Left ventricle myocardium inferior (tissue), 1 donor: Measurements from ENCODE around the gene WFIKKN2. TPM values are rescaled to one million over a fixed set of nuclear protein-coding genes. Genes with fewer than 3 reads are reported as not detected.

Experiments used
- DNase-seq: peaks from one replicate; pipeline ENCODE4 v3.0.0-alpha.2; 2020
- H3K27ac ChIP-seq: fragments of 200-600 bp; replicated peaks from 2 replicates; pipeline ENCODE4 v1.8.0; 2021
- H3K27me3 ChIP-seq: fragments of 200-600 bp; 2 replicates; pipeline ENCODE4 v1.8.0; 2021; ENCODE audit warnings: low read depth
- H3K36me3 ChIP-seq: fragments of 200-600 bp; 2 replicates; pipeline ENCODE4 v1.8.0; 2021
- H3K4me1 ChIP-seq: fragments of 200-600 bp; 2 replicates; pipeline ENCODE4 v1.8.0; 2021
- H3K4me3 ChIP-seq: fragments of 200-600 bp; 2 replicates; pipeline ENCODE4 v1.8.0; 2021; ENCODE audit warnings: mild to moderate bottlenecking, moderate library complexity
- H3K9me3 ChIP-seq: fragments of 200-600 bp; replicated peaks from 2 replicates; pipeline ENCODE4 v1.8.0; 2021
- intact Hi-C: fragments of 100-400 bp; cut with micrococcal nuclease; formaldehyde crosslinking; loops from one replicate; pipeline ENCODE4 v1.11.0; 2022
- total RNA-seq: library from RNA; stranded (reverse); fragmentation: NEBNext Ultra II Directional; extraction: Animal tissue kit (Norgen Biotek cat#: 25700); gene quantifications from one replicate; pipeline ENCODE4 v1.2.1, GENCODE V29; 2021
- TF ChIP-seq, protein P1 (sequence below): fragments of 200-600 bp; IDR thresholded peaks from 2 replicates; pipeline ENCODE4 v1.8.0; 2021; ENCODE audit warnings: antibody characterized with exemption, mild to moderate bottlenecking, borderline replicate concordance
- donor health status: DM: no; HTN: yes; CAD: no; lungs with severe emphysema.

WFIKKN2 gene
- total RNA-seq, 1 donor from 2014 or later = 0.25 TPM

DNA sequence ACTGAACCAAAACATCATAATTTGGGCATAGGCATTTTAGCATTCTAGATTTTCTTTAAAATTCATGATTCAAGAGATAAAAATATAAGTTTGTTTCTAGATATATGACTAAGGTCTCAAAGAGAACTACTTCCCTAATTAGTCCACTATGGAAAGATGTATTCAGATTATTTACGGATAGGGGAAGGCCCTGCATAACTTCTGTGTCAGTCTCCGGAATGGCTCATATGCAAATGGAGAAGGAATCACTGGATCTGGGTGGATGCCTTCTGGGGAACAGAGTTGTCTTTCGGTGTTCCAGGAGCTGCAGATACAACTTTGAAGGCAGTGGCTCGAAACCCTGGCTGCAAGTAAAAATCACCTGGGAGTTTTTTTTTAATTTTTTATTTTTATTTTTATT, 17.1 kb upstream of the WFIKKN2 start:
- Histone ChIP-seq H3K27ac (no peak overlapping the region), H3K27me3 (peaks cover 10% of the 10 kb centered on the region), H3K4me3 (no peak overlapping the region), H3K9me3 (no peaks in the 10 kb centered on the region), H3K4me1 (peaks cover 8% of the 10 kb centered on the region), H3K36me3 (no peaks in the 10 kb centered on the region)
- TF ChIP-seq, protein P1, sequence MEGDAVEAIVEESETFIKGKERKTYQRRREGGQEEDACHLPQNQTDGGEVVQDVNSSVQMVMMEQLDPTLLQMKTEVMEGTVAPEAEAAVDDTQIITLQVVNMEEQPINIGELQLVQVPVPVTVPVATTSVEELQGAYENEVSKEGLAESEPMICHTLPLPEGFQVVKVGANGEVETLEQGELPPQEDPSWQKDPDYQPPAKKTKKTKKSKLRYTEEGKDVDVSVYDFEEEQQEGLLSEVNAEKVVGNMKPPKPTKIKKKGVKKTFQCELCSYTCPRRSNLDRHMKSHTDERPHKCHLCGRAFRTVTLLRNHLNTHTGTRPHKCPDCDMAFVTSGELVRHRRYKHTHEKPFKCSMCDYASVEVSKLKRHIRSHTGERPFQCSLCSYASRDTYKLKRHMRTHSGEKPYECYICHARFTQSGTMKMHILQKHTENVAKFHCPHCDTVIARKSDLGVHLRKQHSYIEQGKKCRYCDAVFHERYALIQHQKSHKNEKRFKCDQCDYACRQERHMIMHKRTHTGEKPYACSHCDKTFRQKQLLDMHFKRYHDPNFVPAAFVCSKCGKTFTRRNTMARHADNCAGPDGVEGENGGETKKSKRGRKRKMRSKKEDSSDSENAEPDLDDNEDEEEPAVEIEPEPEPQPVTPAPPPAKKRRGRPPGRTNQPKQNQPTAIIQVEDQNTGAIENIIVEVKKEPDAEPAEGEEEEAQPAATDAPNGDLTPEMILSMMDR = no peak
- DNase-seq = no peak
- intact Hi-C loops = no loop called here

DNA sequence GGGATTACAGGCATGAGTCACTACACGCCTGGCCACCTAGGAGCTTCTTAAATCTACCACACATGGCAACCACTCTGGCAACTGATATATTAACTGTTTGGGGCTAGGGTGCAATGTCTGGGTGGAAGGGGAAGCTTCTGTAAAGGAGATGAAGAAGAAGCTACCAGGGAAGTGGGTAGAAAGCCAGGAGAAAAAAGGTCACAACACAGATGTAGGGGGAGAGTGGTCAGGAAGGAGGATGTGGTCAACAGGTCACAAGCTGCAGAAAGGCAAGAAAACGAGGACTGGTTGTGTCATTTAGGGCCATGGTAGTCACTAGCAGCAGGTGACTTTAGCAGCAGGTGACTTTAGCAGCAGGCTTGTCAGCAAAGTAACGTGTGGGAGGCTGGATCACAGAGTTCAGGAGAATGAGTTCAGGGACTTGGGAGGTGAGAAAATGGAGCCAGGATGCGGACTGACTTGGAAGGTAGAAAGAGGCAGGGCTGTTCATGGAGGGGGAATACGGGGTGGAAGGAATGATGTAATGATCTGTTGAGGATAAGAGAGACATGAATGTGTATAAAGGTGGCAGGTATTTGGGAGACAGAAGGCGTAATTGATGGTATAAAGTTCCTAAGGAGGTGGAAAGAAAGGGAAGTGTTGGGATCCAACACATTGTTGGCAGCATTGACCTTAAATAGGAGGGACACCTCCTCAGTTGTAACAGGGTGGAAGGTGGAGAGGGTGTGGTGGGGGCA, 16.3 kb upstream of the WFIKKN2 start:
- Histone ChIP-seq H3K4me3 (no peak overlapping the region), H3K9me3 (no peaks in the 10 kb centered on the region), H3K36me3 (no peaks in the 10 kb centered on the region), H3K27me3 (peaks cover 10% of the 10 kb centered on the region), H3K4me1 (peaks cover 8% of the 10 kb centered on the region), H3K27ac (no peak overlapping the region)
- no peak for DNase-seq
- intact Hi-C loops = no loop called here
- TF ChIP-seq, protein P1 = no peak

DNA sequence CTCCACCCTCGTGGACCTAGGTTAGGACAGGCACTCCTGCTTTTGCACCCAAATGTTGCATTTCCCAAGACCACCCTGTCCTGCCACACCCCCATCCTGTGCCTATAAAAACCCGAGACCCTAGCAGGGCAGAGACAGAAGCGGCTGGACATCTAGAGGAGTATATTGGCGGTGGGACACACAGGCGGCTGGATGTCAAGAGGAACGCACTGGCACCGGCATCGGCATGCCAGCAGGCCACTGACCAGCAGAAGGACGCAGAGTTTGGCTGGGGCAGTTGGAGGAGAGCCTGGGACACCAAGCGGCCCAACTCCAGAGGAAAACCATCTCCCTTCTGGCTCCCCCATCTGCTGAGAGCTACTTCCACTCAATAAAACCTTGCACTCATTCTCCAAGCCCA, 14.7 kb upstream of the WFIKKN2 start:
- no peaks in the 10 kb centered on the region for H3K36me3 ChIP-seq
- no peaks in the 10 kb centered on the region for H3K9me3 ChIP-seq
- DNase-seq = no peak
- peaks cover 10% of the 10 kb centered on the region for H3K27me3 ChIP-seq
- H3K4me3 ChIP-seq = no peak overlapping the region
- peaks cover 8% of the 10 kb centered on the region for H3K4me1 ChIP-seq
- no peak overlapping the region for H3K27ac ChIP-seq
- intact Hi-C loops = no loop called here
- TF ChIP-seq, protein P1 = no peak

DNA sequence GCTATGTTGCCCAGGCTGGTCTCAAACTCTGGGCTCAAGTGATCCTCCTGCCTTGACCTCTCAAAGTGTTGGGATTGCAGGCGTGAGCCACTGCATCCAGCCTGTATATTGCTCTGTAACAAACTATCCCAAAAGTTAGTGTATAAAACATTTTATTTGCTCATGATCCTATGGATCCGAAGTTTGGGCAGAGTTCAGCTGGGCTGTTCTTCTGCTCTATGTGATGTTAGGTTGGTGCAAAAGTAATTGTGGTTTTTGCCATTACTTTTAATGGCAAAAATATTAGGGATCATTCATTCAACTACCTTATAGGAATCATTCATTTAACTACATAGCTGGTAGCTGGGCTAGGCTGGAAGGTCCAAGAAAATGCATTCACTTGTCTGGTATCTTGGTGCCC, 12.8 kb upstream of the WFIKKN2 start:
- intact Hi-C loops = no loop called here
- Histone ChIP-seq H3K27ac (no peak overlapping the region), H3K9me3 (no peaks in the 10 kb centered on the region), H3K4me3 (no peak overlapping the region), H3K27me3 (no peaks in the 10 kb centered on the region), H3K36me3 (no peaks in the 10 kb centered on the region), H3K4me1 (peaks cover under 1% of the 10 kb centered on the region)
- no peak for DNase-seq
- TF ChIP-seq, protein P1 = no peak

DNA sequence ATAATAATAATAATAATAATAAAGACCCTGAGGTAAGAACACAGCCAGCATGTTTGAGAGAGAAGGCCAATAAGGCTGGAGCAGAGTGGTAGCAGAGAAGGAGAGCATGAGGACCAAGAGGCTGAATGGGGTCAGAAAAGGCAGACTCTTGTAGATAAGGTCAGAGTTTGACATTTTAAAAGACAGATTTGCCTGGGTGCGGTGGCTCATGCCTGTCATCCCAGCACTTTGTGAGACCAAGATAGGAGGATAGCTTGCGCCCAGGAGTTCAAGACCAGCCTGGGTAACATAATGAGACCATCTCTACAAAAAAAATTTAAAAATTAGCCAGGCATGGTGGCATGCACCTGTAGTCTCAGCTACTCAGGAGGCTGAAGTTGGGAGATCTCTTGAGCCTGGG, 11.0 kb upstream of the WFIKKN2 start:
- Histone ChIP-seq H3K4me3 (no peak overlapping the region), H3K27me3 (no peaks in the 10 kb centered on the region), H3K9me3 (no peaks in the 10 kb centered on the region), H3K36me3 (no peaks in the 10 kb centered on the region), H3K27ac (no peak overlapping the region), H3K4me1 (no peaks in the 10 kb centered on the region)
- intact Hi-C loops = no loop called here
- TF ChIP-seq, protein P1 = no peak
- DNase-seq = no peak
